ENCODE measurements around the gene CCDC97. TPM values are rescaled to one million over a fixed set of nuclear protein-coding genes. Genes with fewer than 3 reads are reported as not detected.

CCDC97 gene
- total RNA-seq, 1 experiment from 2014 or later, result 23.0 TPM

DNA sequence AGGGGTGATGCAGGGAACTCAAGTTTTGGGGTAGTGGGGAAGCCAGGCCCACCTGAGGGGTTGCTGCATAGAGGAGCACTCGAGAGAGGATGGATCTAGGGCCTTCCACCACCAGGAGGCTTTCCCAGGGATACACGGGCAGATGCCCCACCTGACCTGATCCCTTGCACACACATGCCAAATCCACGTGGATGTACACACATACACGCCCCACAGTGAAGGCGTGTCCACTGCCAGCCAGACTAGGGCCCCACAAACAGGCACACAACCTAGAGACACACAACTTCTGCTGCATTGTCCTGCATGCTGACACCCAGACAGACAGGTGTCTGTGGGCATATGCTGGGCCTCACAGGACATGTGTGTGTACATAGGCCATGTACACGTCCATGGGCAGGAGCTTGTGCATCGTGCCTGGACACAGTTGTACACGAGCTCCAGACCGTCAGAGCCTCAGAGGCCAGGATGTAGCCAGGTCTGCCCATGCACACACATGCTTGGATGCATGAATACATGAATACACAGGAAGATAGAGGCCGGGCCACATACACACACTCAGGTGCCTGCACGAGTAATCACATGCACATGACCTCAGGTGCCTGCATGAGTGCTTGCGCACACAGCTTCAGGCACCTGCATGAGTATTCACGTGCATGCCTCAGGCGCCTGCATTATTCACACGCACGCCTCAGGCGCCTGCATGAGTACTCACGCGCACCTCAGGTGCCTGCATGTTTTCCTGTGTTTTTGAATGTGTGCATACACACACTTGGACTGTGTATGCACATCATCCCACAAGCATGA, 8.9 kb downstream of the CCDC97 start:
- Histone ChIP-seq H3K4me3 (replicated peaks in 1 of 2; ENCODE audit: low read depth in 1 of 2, low read length in 2 of 2) (no peak overlapping the region), H3K9me3 (ENCODE audit: control insufficient read depth in 1 of 2, insufficient read depth in 1 of 2, low read depth in 1 of 2, low read length in 2 of 2) (no peaks in the 10 kb centered on the region), H3K9ac (ENCODE audit: low read length) (no peak overlapping the region), H2AFZ (ENCODE audit: low read depth, low read length, poor library complexity, severe bottlenecking) (no peak overlapping the region), H3K9me2 (ENCODE audit: insufficient read depth) (no peaks in the 10 kb centered on the region), H3K79me2 (ENCODE audit: insufficient read depth, low read length) (peaks cover 4% of the 10 kb centered on the region; the same call in 1 of the 2 replicates), H3K4me1 (ENCODE audit: control insufficient read depth in 1 of 2, insufficient read depth in 2 of 2, low read length in 2 of 2) (peaks cover 0 to 15% of the 10 kb centered on the region in 2 experiments; a peak in 2 of 4 replicates), H4K20me1 (ENCODE audit: insufficient read depth) (no peaks in the 10 kb centered on the region), H3K27ac (ENCODE audit: low read depth, low read length) (no peak overlapping the region), H3K4me2 (ENCODE audit: low read length) (no peak overlapping the region), H3K27me3 (ENCODE audit: insufficient read depth, low read length) (no peaks in the 10 kb centered on the region), H3K36me3 (ENCODE audit: control insufficient read depth in 1 of 2, insufficient read depth in 2 of 2, low read length in 2 of 2) (peaks cover 5 to 25% of the 10 kb centered on the region in 2 experiments; a peak in 3 of 4 replicates)
- TF ChIP-seq POLR2A (IDR thresholded peaks at IDR 0.05; ENCODE audit: borderline replicate concordance, extremely low read depth, insufficient read depth, insufficient read length) (no peak), EZH2 (IDR thresholded peaks at IDR 0.05) (no peak), ELF1 (IDR thresholded peaks at IDR 0.05; ENCODE audit: borderline replicate concordance, low read depth) (no peak), EGR1 (IDR thresholded peaks at IDR 0.05; ENCODE audit: low read depth) (no peak), ATF3 (IDR thresholded peaks at IDR 0.05) (no peak), JUND (IDR thresholded peaks at IDR 0.05) (no peak), SRF (IDR thresholded peaks at IDR 0.05; ENCODE audit: low read depth) (no peak), RAD21 (IDR thresholded peaks at IDR 0.05; ENCODE audit: low read depth) (no peak), CBX3 (IDR thresholded peaks at IDR 0.05; ENCODE audit: low read depth) (no peak), SP1 (IDR thresholded peaks at IDR 0.05; ENCODE audit: low read depth) (no peak), EZH2phosphoT487 (IDR thresholded peaks at IDR 0.05; ENCODE audit: borderline replicate concordance) (no peak), POLR2AphosphoS5 (IDR thresholded peaks at IDR 0.05; ENCODE audit: low read depth, low read length) (no peak), ZNF274 (IDR thresholded peaks at IDR 0.05; ENCODE audit: low read depth, low read length) (no peak)
- TF ChIP-seq, protein P1, sequence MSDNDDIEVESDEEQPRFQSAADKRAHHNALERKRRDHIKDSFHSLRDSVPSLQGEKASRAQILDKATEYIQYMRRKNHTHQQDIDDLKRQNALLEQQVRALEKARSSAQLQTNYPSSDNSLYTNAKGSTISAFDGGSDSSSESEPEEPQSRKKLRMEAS (IDR thresholded peaks at IDR 0.05), result no peak
- no TSS peak for BruUV-seq (replicated peaks)
- intact Hi-C loops (cut with micrococcal nuclease), result no loop called here
- ChIA-PET POLR2A (no interaction called here), RAD21 (ENCODE audit: low non-redundant PET in 1 of 2, low total read pairs in 2 of 2, uncharacterized antibody in 2 of 2, unreplicated experiment in 2 of 2) (no interaction called here), CTCF (no interaction called here)
- DNase-seq (ENCODE audit: low read depth, low spot score) (no peak), ATAC-seq (no peak)

All from HCT116 (cell line).